Upper lobe of left lung (tissue), 4 donors: ENCODE results near the gene ASB4.

Source experiments
- EP300 ChIP-seq, 4 donors: sonication (generic); formaldehyde crosslinking; IDR thresholded peaks; one replicate each; pipeline ENCODE4 v1.5.1; 2017; ENCODE audit warnings: antibody characterized with exemption in 4 of 4, control low read depth in 2 of 4
- TF ChIP-seq, protein P1 (sequence below), 6 experiments: fragments of 450-650 bp in 4 of 6; fragments of 200-600 bp in 2 of 6; sonication (generic) in 2 of 6; IDR thresholded peaks; one replicate each; pipeline ENCODE4 v1.5.1; 2016 to 2019; ENCODE audit warnings: antibody characterized with exemption in 6 of 6

DNA sequence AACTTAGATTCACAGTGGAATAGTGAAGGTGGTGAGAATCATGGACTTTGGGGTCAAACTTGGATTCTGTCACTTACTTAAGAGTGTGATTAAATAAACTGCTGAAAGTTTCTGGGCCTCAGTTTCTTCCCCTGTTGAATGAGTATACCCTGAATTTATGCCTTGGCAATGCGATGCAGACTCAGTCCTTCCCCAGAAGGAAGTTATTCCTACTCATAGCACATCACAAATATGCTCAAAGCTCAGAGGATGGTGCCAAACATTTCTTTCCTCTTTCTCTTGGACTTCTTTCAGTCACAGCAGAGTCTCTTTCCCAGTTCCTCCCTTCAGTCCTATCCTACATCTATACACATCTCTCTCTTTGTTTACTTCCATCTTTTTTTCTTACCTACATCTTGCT, 45.1 kb downstream of the ASB4 start:
- TF ChIP-seq, protein P1, sequence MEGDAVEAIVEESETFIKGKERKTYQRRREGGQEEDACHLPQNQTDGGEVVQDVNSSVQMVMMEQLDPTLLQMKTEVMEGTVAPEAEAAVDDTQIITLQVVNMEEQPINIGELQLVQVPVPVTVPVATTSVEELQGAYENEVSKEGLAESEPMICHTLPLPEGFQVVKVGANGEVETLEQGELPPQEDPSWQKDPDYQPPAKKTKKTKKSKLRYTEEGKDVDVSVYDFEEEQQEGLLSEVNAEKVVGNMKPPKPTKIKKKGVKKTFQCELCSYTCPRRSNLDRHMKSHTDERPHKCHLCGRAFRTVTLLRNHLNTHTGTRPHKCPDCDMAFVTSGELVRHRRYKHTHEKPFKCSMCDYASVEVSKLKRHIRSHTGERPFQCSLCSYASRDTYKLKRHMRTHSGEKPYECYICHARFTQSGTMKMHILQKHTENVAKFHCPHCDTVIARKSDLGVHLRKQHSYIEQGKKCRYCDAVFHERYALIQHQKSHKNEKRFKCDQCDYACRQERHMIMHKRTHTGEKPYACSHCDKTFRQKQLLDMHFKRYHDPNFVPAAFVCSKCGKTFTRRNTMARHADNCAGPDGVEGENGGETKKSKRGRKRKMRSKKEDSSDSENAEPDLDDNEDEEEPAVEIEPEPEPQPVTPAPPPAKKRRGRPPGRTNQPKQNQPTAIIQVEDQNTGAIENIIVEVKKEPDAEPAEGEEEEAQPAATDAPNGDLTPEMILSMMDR (IDR thresholded peaks at IDR 0.05), result no peak
- no peak for TF ChIP-seq EP300 (IDR thresholded peaks at IDR 0.05)
